ENCODE data around the gene PLA2G4F.

Gene PLA2G4F, protein sequence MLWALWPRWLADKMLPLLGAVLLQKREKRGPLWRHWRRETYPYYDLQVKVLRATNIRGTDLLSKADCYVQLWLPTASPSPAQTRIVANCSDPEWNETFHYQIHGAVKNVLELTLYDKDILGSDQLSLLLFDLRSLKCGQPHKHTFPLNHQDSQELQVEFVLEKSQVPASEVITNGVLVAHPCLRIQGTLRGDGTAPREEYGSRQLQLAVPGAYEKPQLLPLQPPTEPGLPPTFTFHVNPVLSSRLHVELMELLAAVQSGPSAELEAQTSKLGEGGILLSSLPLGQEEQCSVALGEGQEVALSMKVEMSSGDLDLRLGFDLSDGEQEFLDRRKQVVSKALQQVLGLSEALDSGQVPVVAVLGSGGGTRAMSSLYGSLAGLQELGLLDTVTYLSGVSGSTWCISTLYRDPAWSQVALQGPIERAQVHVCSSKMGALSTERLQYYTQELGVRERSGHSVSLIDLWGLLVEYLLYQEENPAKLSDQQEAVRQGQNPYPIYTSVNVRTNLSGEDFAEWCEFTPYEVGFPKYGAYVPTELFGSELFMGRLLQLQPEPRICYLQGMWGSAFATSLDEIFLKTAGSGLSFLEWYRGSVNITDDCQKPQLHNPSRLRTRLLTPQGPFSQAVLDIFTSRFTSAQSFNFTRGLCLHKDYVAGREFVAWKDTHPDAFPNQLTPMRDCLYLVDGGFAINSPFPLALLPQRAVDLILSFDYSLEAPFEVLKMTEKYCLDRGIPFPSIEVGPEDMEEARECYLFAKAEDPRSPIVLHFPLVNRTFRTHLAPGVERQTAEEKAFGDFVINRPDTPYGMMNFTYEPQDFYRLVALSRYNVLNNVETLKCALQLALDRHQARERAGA

DNA sequence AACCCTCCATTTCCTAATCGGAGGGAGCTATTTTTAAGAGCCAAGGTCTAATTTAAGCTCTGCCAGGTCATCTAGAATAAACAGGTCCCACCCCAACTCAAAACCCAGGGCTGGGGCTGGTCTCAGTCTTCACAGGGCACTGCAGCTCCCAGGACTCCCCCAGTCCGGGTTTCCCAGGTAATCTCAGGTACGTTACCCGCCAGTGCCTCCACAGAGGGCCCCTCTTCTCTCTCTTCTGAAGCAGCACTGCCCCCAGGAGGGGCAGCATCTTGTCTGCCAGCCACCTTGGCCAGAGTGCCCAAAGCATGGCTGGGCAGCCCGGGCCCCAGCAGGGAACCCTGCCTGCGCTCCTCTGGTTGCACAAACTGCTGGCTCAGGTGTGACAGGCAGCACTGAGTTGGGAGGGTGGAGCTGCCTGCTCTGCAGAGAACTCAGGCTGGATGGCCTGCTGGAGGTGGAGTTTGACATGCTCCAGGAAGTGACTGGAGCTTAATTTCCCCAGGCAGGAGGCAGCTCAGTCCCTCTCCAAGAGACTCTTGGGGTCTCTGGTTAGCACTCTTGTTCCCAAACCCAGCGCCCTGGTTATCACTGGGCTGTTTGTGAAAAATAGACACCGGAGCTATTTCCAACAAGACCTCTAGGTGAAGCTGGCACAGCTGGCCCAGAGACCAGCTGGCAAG, at the start of gene PLA2G4F:
TSS of gene PLA2G4F (minus strand) at position 394 of the 680 bp plus-strand sequence. CDS start at position 307, 87 bp downstream.
- Histone ChIP-seq H3K4me1 (ENCODE audit: control insufficient read depth, insufficient read depth, low read length) (no peaks in the 10 kb centered on the region), H3K27me3 (ENCODE audit: control insufficient read depth, insufficient read depth, low read length) (no peaks in the 10 kb centered on the region), H3K27ac (ENCODE audit: low read length) (no peak within 1 kb of the TSS), H3K36me3 (ENCODE audit: control insufficient read depth, insufficient read depth, low read length) (peaks cover 9% of the 10 kb centered on the region), H3K4me3 (ENCODE audit: low read length) (no peak within 1 kb of the TSS), H3K9me3 (ENCODE audit: control insufficient read depth, insufficient read depth, low read length) (no peaks in the 10 kb centered on the region)
- DNase-seq (ENCODE audit: low read depth, low spot score), result no peak
- WGBS (ENCODE audit: insufficient coverage, insufficient read length), result no CpG with 5 or more reads among the region's 8 CpGs

DNA sequence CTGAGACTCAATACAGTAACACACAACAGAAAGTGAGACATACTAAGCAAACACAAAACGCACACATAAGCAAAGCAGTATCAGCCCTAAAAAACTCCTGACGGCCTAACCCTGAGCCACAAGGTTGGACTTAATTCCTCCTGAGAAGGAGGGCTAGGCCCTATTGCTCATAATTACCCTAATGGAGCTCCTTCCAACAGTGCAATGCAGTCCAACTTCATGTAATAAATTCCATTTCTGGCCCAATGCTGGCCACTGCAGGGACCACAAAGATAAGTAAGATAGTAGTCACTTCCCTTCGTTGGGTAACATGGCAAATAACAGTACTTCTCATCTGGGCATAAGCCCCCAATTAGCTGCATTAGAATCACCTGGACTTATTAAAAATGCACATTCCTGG, 47.5 kb upstream of the PLA2G4F start:
- no CpG with 5 or more reads among the region's 3 CpGs for WGBS (ENCODE audit: insufficient coverage, insufficient read length)
- no peaks in the 10 kb centered on the region for H3K9me3 ChIP-seq (ENCODE audit: control insufficient read depth, insufficient read depth, low read length)
- H3K4me3 ChIP-seq (ENCODE audit: low read length), result no peak overlapping the region
- no peaks in the 10 kb centered on the region for H3K4me1 ChIP-seq (ENCODE audit: control insufficient read depth, insufficient read depth, low read length)
- no peak for DNase-seq (ENCODE audit: low read depth, low spot score)
- no peaks in the 10 kb centered on the region for H3K36me3 ChIP-seq (ENCODE audit: control insufficient read depth, insufficient read depth, low read length)
- no peak overlapping the region for H3K27ac ChIP-seq (ENCODE audit: low read length)
- H3K27me3 ChIP-seq (ENCODE audit: control insufficient read depth, insufficient read depth, low read length), result no peaks in the 10 kb centered on the region

DNA sequence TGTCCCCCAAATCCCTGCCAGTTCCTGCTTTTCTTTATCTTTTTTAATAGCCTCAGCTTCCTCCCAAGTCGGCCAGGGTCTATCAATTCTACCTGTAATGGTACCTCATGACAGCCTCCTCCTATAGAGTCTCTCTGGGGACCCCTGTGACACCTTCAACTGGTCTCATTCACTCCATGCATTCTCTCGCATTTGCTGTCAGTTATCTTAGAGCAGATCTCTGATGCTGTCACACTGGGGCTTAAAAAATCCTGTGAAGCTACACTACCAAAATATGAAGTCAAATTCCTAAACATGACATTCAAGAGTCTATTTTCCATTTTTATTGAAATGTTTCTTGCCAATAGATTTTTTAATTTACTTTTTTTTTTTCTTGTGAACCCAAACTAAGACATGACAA, 46.2 kb upstream of the PLA2G4F start:
- Histone ChIP-seq H3K27me3 (ENCODE audit: control insufficient read depth, insufficient read depth, low read length) (no peaks in the 10 kb centered on the region), H3K27ac (ENCODE audit: low read length) (no peak overlapping the region), H3K36me3 (ENCODE audit: control insufficient read depth, insufficient read depth, low read length) (0 out of 2 replicates have a peak, but pooled peaks cover 2% of the 10 kb centered on the region), H3K9me3 (ENCODE audit: control insufficient read depth, insufficient read depth, low read length) (no peaks in the 10 kb centered on the region), H3K4me1 (ENCODE audit: control insufficient read depth, insufficient read depth, low read length) (no peaks in the 10 kb centered on the region), H3K4me3 (ENCODE audit: low read length) (no peak overlapping the region)
- no peak for DNase-seq (ENCODE audit: low read depth, low spot score)
- WGBS (ENCODE audit: insufficient coverage, insufficient read length), result no CpG with 5 or more reads among the region's 2 CpGs

DNA sequence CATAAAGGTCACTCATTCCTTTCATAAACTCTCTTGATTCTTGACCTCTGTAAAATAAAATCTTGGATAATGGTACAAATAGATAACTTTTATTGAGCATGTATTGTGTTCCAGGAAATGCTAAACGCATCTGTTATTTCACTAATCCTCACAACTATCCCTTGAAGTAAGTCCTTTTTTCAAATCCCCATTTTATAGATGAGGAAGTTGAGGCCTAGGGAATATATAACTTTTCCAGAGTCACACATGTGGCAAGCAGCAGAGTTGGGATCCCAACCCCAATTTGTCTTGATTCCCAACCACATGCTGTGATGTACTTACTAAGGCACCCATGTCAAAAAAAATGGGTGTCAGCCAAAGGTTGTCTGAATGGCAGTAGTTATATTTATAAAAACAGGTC, 45.4 kb upstream of the PLA2G4F start:
- Histone ChIP-seq H3K4me1 (ENCODE audit: control insufficient read depth, insufficient read depth, low read length) (no peaks in the 10 kb centered on the region), H3K27ac (ENCODE audit: low read length) (no peak overlapping the region), H3K36me3 (ENCODE audit: control insufficient read depth, insufficient read depth, low read length) (0 out of 2 replicates have a peak, but pooled peaks cover 2% of the 10 kb centered on the region), H3K9me3 (ENCODE audit: control insufficient read depth, insufficient read depth, low read length) (no peaks in the 10 kb centered on the region), H3K27me3 (ENCODE audit: control insufficient read depth, insufficient read depth, low read length) (no peaks in the 10 kb centered on the region), H3K4me3 (ENCODE audit: low read length) (no peak overlapping the region)
- no CpG with 5 or more reads among the region's 1 CpG for WGBS (ENCODE audit: insufficient coverage, insufficient read length)
- DNase-seq (ENCODE audit: low read depth, low spot score), result no peak

DNA sequence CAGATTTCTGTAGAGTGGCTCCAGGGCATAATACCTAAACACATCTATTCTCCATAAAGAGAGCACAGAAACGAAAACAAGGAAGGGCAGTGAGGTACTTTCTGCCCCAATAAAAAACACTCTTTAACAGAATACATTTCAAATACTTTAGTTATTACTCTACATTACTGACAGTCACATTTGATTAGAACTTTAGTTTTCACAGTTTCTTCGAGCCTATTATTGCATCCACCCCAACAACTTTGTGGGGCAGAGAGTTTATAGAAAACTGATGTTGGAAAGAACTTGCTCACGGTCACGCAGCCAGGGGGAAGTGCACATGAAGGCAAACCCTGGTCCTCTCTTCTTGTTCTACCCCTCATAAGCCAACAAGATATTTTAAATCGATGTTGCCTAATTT, 42.7 kb upstream of the PLA2G4F start:
- H3K36me3 ChIP-seq (ENCODE audit: control insufficient read depth, insufficient read depth, low read length), result 0 out of 2 replicates have a peak, but pooled peaks cover 2% of the 10 kb centered on the region
- H3K4me3 ChIP-seq (ENCODE audit: low read length), result no peak overlapping the region
- WGBS (ENCODE audit: insufficient coverage, insufficient read length), result no CpG with 5 or more reads among the region's 5 CpGs
- no peak for DNase-seq (ENCODE audit: low read depth, low spot score)
- no peaks in the 10 kb centered on the region for H3K27me3 ChIP-seq (ENCODE audit: control insufficient read depth, insufficient read depth, low read length)
- no peaks in the 10 kb centered on the region for H3K4me1 ChIP-seq (ENCODE audit: control insufficient read depth, insufficient read depth, low read length)
- H3K27ac ChIP-seq (ENCODE audit: low read length), result no peak overlapping the region
- no peaks in the 10 kb centered on the region for H3K9me3 ChIP-seq (ENCODE audit: control insufficient read depth, insufficient read depth, low read length)

DNA sequence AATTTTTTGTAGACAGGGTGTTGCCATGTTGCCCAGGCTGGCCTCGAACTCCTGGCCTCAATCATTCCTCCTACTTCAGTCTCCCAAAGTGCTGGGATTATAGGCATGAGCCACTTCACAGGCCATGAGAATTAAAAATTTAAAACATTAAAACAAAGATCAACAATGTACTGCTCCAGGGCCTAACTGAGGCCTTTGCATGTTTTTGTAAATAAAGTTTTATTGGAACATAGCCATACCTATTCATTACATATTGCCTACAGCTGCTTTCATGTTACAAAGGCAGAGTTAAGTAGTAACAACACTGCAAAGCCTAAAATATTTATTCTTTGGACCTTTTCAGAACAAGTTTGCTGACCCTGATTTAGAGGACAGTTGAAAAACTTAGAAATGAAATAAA, 42.1 kb upstream of the PLA2G4F start:
- WGBS (ENCODE audit: insufficient coverage, insufficient read length), result no CpG with 5 or more reads among the region's 1 CpG
- no peak overlapping the region for H3K27ac ChIP-seq (ENCODE audit: low read length)
- H3K9me3 ChIP-seq (ENCODE audit: control insufficient read depth, insufficient read depth, low read length), result no peaks in the 10 kb centered on the region
- H3K4me1 ChIP-seq (ENCODE audit: control insufficient read depth, insufficient read depth, low read length), result no peaks in the 10 kb centered on the region
- no peak for DNase-seq (ENCODE audit: low read depth, low spot score)
- H3K27me3 ChIP-seq (ENCODE audit: control insufficient read depth, insufficient read depth, low read length), result no peaks in the 10 kb centered on the region
- 0 out of 2 replicates have a peak, but pooled peaks cover 2% of the 10 kb centered on the region for H3K36me3 ChIP-seq (ENCODE audit: control insufficient read depth, insufficient read depth, low read length)
- no peak overlapping the region for H3K4me3 ChIP-seq (ENCODE audit: low read length)

DNA sequence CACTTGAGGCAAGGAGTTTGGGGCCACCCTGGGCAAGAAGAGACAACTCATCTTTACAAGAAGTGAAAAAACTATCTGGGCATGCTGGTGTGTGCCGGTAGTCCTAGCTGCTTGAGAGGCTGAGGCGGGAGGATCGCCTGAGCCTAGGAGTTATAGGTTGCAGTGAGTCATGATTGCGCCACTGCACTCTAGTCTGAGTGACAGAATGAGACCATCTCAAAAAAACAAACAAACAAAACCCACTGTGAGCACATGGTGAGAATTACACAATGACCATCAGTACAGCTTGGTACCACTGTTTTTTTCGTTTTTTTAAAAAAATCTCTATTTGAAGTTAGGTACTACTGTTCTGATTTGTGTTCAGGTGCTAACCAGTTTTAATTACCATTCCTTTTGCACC, 38.1 kb upstream of the PLA2G4F start:
- no peaks in the 10 kb centered on the region for H3K9me3 ChIP-seq (ENCODE audit: control insufficient read depth, insufficient read depth, low read length)
- no peak overlapping the region for H3K27ac ChIP-seq (ENCODE audit: low read length)
- no CpG with 5 or more reads among the region's 5 CpGs for WGBS (ENCODE audit: insufficient coverage, insufficient read length)
- peaks cover 2% of the 10 kb centered on the region; the same call in 1 of the 2 replicates for H3K36me3 ChIP-seq (ENCODE audit: control insufficient read depth, insufficient read depth, low read length)
- no peaks in the 10 kb centered on the region for H3K4me1 ChIP-seq (ENCODE audit: control insufficient read depth, insufficient read depth, low read length)
- DNase-seq (ENCODE audit: low read depth, low spot score), result no peak
- H3K27me3 ChIP-seq (ENCODE audit: control insufficient read depth, insufficient read depth, low read length), result no peaks in the 10 kb centered on the region
- no peak overlapping the region for H3K4me3 ChIP-seq (ENCODE audit: low read length)

DNA sequence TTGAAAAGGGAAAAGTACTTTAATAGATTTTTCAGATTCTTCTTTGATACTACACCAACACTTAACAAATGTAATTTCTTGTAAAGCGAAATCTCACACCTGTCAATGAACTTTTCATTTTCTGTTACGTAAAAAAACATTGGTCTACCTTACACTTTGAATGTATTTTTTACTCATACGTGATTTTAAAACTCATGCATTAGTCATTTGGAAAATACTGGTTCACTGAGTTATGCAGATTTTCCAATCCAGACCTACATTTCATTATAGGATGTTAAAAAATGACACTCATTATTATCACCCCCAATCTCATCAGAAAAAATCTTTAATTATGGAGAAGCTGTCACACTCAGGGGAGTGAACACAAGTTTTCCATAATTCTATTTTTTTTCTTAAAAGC, 36.9 kb upstream of the PLA2G4F start:
- Histone ChIP-seq H3K4me3 (ENCODE audit: low read length) (no peak overlapping the region), H3K9me3 (ENCODE audit: control insufficient read depth, insufficient read depth, low read length) (no peaks in the 10 kb centered on the region), H3K36me3 (ENCODE audit: control insufficient read depth, insufficient read depth, low read length) (peaks cover 2% of the 10 kb centered on the region; the same call in 1 of the 2 replicates), H3K27me3 (ENCODE audit: control insufficient read depth, insufficient read depth, low read length) (no peaks in the 10 kb centered on the region), H3K4me1 (ENCODE audit: control insufficient read depth, insufficient read depth, low read length) (no peaks in the 10 kb centered on the region), H3K27ac (ENCODE audit: low read length) (no peak overlapping the region)
- no peak for DNase-seq (ENCODE audit: low read depth, low spot score)
- no CpG with 5 or more reads among the region's 3 CpGs for WGBS (ENCODE audit: insufficient coverage, insufficient read length)

DNA sequence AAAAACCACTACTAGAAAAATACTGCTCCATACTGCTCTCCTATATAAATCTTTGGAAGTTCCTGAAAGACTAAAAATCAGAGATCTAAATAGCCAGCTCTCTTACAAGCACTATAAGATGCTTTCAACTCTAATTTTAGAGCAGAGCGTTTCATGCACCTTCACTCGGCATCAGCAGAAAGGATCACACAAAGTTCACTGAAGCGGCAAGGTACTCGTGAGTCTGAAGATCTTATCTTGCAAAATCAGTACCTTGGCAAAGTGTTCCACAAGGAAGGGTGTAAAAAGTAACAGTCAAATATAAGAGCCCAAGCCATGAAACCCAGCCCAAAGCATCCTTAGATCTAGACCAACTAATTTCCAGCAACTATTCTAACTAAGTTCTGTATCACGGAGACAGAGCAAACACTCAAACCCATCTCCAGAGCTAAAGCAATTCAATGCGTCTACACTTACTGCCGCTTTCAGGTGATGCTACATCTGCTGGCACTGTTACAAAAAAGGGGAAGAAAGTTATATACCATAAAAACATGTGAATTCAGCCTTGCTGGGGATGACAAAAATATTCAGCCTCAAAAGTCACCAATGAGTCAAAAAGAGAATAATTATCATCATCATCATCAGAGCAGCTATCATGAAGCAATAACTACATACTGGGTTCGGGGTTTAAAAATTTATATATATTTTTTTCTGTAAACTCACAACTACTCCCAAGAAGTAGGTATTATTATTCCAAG, 35.3 kb upstream of the PLA2G4F start:
- Histone ChIP-seq H3K9me3 (ENCODE audit: control insufficient read depth, insufficient read depth, low read length) (no peaks in the 10 kb centered on the region), H3K27me3 (ENCODE audit: control insufficient read depth, insufficient read depth, low read length) (no peaks in the 10 kb centered on the region), H3K4me3 (ENCODE audit: low read length) (no peak overlapping the region), H3K4me1 (ENCODE audit: control insufficient read depth, insufficient read depth, low read length) (no peaks in the 10 kb centered on the region), H3K36me3 (ENCODE audit: control insufficient read depth, insufficient read depth, low read length) (no peaks in the 10 kb centered on the region; the same call in 1 of the 2 replicates), H3K27ac (ENCODE audit: low read length) (no peak overlapping the region)
- WGBS (ENCODE audit: insufficient coverage, insufficient read length), result no CpG with 5 or more reads among the region's 8 CpGs
- no peak for DNase-seq (ENCODE audit: low read depth, low spot score)
